A549 (cell line): ENCODE measurements around the gene PPP1R1A.

Experiments
- ATOH8 ChIP-seq: fragments of 250-450 bp; sonication (Bioruptor Pico); IDR thresholded peaks from 2 replicates; pipeline ENCODE4 v1.5.0; 2020; ENCODE audit warnings: low read depth, mild to moderate bottlenecking, moderate library complexity
- BCL3 ChIP-seq: fragments of >200 bp; sonication (Bioruptor Twin); formaldehyde crosslinking; IDR thresholded peaks from 3 replicates; pipeline ENCODE4 v1.6.1; 2016
- BHLHE40 ChIP-seq: IDR thresholded peaks from 2 replicates; pipeline ENCODE4 v1.6.1; 2012; ENCODE audit warnings: low read depth, low read length, inconsistent platforms
- CTCF ChIP-seq: fragments of >200 bp; sonication (Bioruptor Twin); formaldehyde crosslinking; IDR thresholded peaks from 3 replicates; pipeline ENCODE4 v1.5.1; 2016
- EP300 ChIP-seq, 2 experiments: fragments of >200 bp; sonication (Bioruptor Twin); formaldehyde crosslinking; IDR thresholded peaks; 2 replicates in 1 of 2; 3 replicates in 1 of 2; pipeline ENCODE4 v1.6.1; 2016 to 2017
- ESRRA ChIP-seq: fragments of 150-350 bp; IDR thresholded peaks from 2 replicates; pipeline ENCODE4 v1.6.1; 2014; ENCODE audit warnings: mild to moderate bottlenecking, low read length, borderline replicate concordance
- GATA3 ChIP-seq: IDR thresholded peaks from 2 replicates; pipeline ENCODE4 v1.6.1; 2012; ENCODE audit warnings: borderline replicate concordance
- RAD21 ChIP-seq, 2 experiments: fragments of >200 bp in 1 of 2; sonication (Bioruptor Twin) in 1 of 2; formaldehyde crosslinking in 1 of 2; IDR thresholded peaks in 1 of 2; conservative IDR thresholded peaks in 1 of 2; 2 replicates in 1 of 2; 3 replicates in 1 of 2; pipeline ENCODE4 v1.6.1; 2012 to 2018; ENCODE audit warnings: inconsistent platforms in 1 of 2

- TF ChIP-seq ATOH8 (CRISPR knock-in tag) (no peak), CTCF (no peak), ESRRA (no peak), BCL3 (no peak), RAD21 (conservative IDR thresholded peaks at IDR 0.05 in 1 of 2, IDR thresholded peaks at IDR 0.05 in 1 of 2) (no peak), GATA3 (no peak), BHLHE40 (no peak), EP300 (IDR thresholded peaks at IDR 0.05) (no peak)
These were observed 50.2 kb downstream of the PPP1R1A start for GRCh38 chr12:54538136-54538700.
